Cerebellar cortex (tissue), 1 donor: ENCODE data around the gene FOS.

ENCODE experiments used
- DNase-seq: peaks from one replicate; pipeline ENCODE4 v3.0.0-alpha.2; 2015; ENCODE audit warnings: low spot score

FOS gene

DNA sequence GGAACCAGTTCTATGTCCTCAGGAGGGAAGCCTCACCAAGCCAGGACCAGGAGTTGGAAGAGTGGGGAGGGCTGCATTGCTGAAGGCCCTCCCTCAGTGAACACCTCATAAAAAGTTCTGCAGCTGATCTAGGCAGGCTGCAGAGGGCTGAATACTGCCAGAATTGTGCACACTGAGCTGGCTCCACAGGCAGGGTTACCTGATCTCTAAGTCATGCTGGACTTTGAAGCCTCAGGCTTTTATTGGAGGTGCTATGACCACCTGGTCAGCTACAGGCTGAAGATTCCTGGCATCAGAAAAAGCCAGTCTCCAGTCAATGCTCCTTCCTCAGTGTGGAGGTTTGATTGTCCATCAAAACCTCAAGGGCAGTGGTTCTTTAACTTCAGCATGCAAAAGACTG, 39.7 kb downstream of the FOS start:
- DNase-seq: no peak

DNA sequence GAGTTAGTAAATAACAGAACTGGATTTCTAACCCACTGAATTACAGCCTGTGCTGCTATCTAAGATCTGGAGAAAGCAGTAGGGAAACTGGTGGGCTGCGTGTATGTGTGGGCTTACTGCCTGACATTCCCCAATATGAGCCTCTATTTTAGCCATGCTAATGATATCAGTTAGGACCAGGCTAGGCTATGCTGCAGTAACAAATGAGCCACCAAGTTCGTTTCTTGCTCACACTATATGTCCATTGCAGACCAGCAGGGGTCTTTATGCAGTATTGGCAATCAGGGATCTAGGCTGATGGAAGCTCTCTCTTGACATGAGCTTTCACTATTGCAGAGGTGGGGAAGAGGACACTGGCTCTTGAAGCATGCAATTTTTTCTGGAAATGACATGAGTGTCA, 40.4 kb downstream of the FOS start:
- no peak for DNase-seq

DNA sequence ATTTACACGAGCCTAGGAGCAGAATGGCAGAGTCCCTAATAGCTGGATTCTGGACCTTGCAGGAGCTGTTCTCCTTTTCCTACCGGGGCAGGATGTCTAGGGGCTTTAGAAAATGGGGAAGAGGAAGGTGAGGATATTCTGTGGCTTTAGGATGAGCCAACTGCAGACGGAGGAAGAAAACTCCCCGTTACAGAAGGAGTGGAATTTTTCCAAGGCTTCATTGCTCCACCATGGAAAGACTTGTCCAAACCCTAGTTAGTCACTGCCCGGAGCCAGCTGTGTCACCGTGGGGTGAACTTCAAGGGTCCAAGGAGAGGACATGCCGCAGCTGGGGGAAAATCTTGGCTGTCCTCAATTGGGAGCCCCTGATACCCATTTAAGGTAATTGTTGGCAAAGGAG, 41.6 kb downstream of the FOS start:
- no peak for DNase-seq

DNA sequence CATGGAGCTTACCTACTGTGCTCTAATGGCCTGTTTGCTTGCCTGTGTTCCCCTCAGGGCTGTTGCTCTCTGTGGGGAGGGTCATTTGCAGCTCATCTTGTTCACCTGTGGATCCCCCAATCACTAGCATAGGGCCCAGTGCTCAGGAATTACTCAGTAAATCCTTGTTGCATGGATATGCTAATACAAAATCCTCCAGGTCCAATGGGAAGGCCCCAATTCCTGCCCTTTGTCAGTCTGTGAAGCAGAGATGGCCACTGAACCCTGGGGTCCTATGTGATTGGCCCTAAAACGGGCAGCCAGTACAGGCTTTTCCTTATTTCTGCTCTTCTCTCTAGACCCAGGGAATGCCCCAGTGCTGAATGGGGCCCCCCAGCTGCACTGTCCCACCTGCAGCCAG, 44.1 kb downstream of the FOS start:
- DNase-seq: no peak

DNA sequence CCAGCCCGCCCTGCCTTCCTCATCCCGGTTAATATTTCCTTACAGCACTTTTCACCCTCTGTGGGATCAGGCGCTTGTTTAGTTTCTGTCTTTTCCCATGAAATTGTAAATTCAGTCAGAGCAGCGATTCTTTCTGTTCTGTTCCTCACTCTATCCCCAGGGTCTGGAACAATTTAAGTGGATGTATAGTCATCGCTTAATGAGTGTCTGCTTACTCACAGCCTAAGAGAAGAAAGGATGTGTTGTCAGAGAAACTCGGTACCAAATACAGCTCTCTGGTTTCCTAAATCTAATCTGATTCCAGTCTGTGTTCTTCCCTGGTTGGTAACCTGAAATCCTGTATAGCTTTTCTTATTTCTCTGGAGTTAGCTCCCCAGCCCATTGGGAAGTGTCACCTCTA, 44.9 kb downstream of the FOS start:
- DNase-seq: no peak

DNA sequence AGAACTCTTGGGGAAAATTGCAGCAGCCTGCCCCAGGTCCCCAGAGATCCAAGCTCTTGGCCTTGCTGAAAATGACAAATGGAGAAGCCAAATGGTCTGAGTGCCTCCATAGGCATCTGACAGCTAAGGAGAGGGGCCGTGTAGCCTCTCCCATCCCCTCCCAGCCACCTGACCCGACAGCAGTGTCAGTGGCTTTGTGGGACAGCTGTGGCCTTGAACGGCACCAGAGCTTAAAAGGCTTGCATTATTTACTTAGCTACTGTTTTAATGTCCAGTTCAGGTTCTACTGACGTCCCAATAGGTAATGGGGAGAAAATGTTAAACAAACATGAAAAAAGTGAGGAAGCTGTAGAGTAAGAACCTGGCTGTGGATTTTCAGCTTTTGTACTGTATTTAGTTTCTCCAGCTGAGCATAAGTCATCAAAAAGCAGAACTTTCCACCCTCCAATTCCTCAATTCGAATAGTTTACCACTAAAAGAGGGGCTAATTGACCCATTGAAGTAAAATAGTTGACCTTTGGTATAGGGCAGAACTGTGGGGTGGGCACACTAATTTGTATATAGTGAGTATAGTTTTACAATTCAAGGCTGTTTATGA, 50.0 kb downstream of the FOS start:
- no peak for DNase-seq

DNA sequence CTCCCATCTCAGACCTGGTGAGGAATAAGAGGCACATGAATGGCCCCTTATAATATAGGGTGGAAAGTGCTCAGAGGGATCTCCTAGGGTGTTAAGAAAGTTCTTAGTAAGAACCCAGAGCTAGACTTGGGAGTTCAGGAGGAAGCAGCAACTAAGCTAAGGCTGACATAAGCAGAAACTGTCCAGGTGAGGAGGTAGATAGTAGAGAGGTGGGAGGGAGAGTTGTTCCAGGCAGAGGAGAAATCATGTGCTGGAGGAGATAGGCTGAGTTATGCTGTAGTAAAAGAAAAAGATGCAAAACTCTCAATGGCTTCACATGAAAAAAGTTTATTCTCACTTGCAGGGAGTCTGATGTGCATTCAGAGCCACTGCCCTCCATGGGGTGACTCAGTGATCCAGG, 50.7 kb downstream of the FOS start:
- DNase-seq: no peak

DNA sequence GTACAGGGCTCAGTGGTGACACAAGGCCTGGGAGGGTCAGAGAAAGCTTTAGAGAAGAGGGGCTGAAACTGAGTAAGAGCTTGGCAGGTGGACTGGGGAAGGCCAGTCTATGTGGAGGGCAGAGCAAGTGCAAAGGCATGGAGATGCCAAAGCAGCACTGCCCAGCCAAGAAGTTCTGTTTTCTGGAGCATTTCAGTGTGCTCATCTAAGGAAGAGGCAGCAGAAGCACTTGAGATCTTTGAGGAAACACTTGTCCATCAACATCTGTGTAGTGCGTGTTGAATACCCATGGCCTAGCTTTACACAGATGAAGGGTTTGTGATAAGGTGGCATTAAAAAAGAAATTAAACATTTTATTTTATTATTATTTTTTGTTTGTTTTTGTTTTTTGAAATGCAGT, 52.8 kb downstream of the FOS start:
- no peak for DNase-seq
